Endothelial cell of umbilical vein (primary cell): ENCODE results near the gene WDR18. TPM values are rescaled to one million over a fixed set of nuclear protein-coding genes. Genes with fewer than 3 reads are reported as not detected.

Source experiments
- BruUV-seq: library from RNA; stranded (reverse); fragments of 400-500 nt; replicated peaks from 2 replicates; lab custom pipeline; 2021; lab: Mats Ljungman, UMichigan
- CTCF ChIA-PET: fragments of 300-600, 350-600 bp; sonication (Branson Sonifier 250); formaldehyde crosslinking; loops from one replicate; lab custom pipeline; 2021; ENCODE audit warnings: antibody characterized with exemption, inconsistent platforms; lab: Charles Lee
- POLR2A ChIA-PET: fragments of 300-600, 350-600 bp; sonication (Branson Sonifier 250); formaldehyde crosslinking; loops from one replicate; lab custom pipeline; 2021; ENCODE audit warnings: antibody characterized with exemption, inconsistent platforms; lab: Charles Lee
- DNase-seq: peaks from one replicate; pipeline ENCODE4 v3.0.0-alpha.2; 2011; ENCODE audit warnings: low read depth, low spot score
- FAIRE-seq: peaks from 2 replicates; lab custom pipeline; 2011; peaks lifted over from hg19 to GRCh38; lab: Jason Lieb, UNC
- H2AFZ ChIP-seq: 2 replicates; pipeline ENCODE4 v1.6.0; 2012; ENCODE audit warnings: low read depth, low read length, control low read depth, inconsistent platforms
- H3K27ac ChIP-seq: 2 replicates; pipeline ENCODE4 v1.5.1; 2011; ENCODE audit warnings: low read depth, mild to moderate bottlenecking, control low read depth, low read length, moderate library complexity; ENCODE audit not compliant: insufficient read depth
- H3K27me3 ChIP-seq, 2 experiments: 2 replicates each; pipeline versions ENCODE4 v1.6.0 to v1.6.1; 2011; ENCODE audit warnings: low read length in 2 of 2, mixed read lengths in 1 of 2; ENCODE audit not compliant: control insufficient read depth in 2 of 2, insufficient read depth in 2 of 2
- H3K36me3 ChIP-seq, 2 experiments: 2 replicates in 1 of 2; 3 replicates in 1 of 2; pipeline ENCODE4 v1.5.1; 2011; ENCODE audit warnings: low read length in 2 of 2, mild to moderate bottlenecking in 1 of 2, moderate library complexity in 1 of 2; ENCODE audit not compliant: control insufficient read depth in 2 of 2, insufficient read depth in 2 of 2; ENCODE audit errors: extremely low read depth in 1 of 2
- H3K4me1 ChIP-seq: 3 replicates; pipeline ENCODE4 v1.5.1; 2011; ENCODE audit warnings: mild to moderate bottlenecking, low read length; ENCODE audit not compliant: control insufficient read depth, insufficient read depth; ENCODE audit errors: extremely low read depth
- H3K4me2 ChIP-seq: 2 replicates; pipeline ENCODE4 v1.6.1; 2011; ENCODE audit warnings: low read length, control low read depth, mixed read lengths; ENCODE audit not compliant: insufficient read depth
- H3K4me3 ChIP-seq, 3 experiments: fragments of 200-600 bp in 1 of 3; sonication (generic), shearing (Covaris generic) in 1 of 3; replicated peaks in 1 of 3; 2 replicates each; pipeline ENCODE4 v1.5.1; 2011 to 2016; ENCODE audit warnings: control low read depth in 3 of 3, low read length in 3 of 3, mild to moderate bottlenecking in 2 of 3, inconsistent platforms in 1 of 3, low read depth in 1 of 3, moderate library complexity in 1 of 3; ENCODE audit not compliant: insufficient read depth in 1 of 3
- H3K79me2 ChIP-seq: 2 replicates; pipeline ENCODE4 v1.6.0; 2012; ENCODE audit warnings: low read length, inconsistent platforms; ENCODE audit not compliant: control insufficient read depth, insufficient read depth
- H3K9ac ChIP-seq: replicated peaks from 2 replicates; pipeline ENCODE3; 2011; ENCODE audit warnings: low read length, control low read depth; ENCODE audit not compliant: insufficient read depth; ENCODE audit errors: extremely low read depth
- H3K9me1 ChIP-seq: replicated peaks from 3 replicates; pipeline ENCODE4 v1.6.0; 2011; ENCODE audit warnings: mild to moderate bottlenecking, low read length; ENCODE audit not compliant: control insufficient read depth, insufficient read depth; ENCODE audit errors: extremely low read depth
- H3K9me3 ChIP-seq: replicated peaks from 2 replicates; pipeline ENCODE4 v1.5.1; 2012; ENCODE audit warnings: low read length, inconsistent platforms; ENCODE audit not compliant: control insufficient read depth, insufficient read depth
- H4K20me1 ChIP-seq: replicated peaks from 2 replicates; pipeline ENCODE3; 2011; ENCODE audit warnings: mild to moderate bottlenecking, low read length; ENCODE audit not compliant: control insufficient read depth, insufficient read depth; ENCODE audit errors: extremely low read depth
- EZH2 ChIP-seq: IDR thresholded peaks from 2 replicates; pipeline ENCODE4 v1.6.1; 2012; ENCODE audit warnings: borderline replicate concordance, low read depth, mild to moderate bottlenecking, moderate library complexity, low read length, inconsistent platforms; ENCODE audit not compliant: severe bottlenecking
- FOS ChIP-seq: IDR thresholded peaks from 2 replicates; pipeline ENCODE4 v1.6.1; 2011; ENCODE audit warnings: mild to moderate bottlenecking, low read length, moderate library complexity, borderline replicate concordance; ENCODE audit not compliant: insufficient read depth
- GATA2 ChIP-seq: IDR thresholded peaks from 2 replicates; pipeline ENCODE4 v1.7.0; 2011; ENCODE audit warnings: low read depth, mild to moderate bottlenecking, moderate library complexity, mixed read lengths, low read length; ENCODE audit not compliant: insufficient read length, insufficient read depth
- JUN ChIP-seq: IDR thresholded peaks from 2 replicates; pipeline ENCODE4 v1.6.1; 2011; ENCODE audit warnings: borderline replicate concordance, low read depth; ENCODE audit not compliant: insufficient read length, insufficient read depth
- MYC ChIP-seq: IDR thresholded peaks from one replicate; pipeline ENCODE4 v1.6.1; 2011; ENCODE audit warnings: mild to moderate bottlenecking, low read depth, low read length
- POLR2A ChIP-seq: IDR thresholded peaks from 2 replicates; pipeline ENCODE4 v1.6.1; 2012; ENCODE audit warnings: low read depth, mild to moderate bottlenecking, control low read depth, low read length
- POLR2AphosphoS5 ChIP-seq: IDR thresholded peaks from 2 replicates; pipeline ENCODE4 v1.6.1; 2012; ENCODE audit warnings: low read depth, mild to moderate bottlenecking, control low read depth, low read length, moderate library complexity; ENCODE audit not compliant: insufficient read depth
- dilution Hi-C: fragments of 300-500 bp; cut with MboI; formaldehyde crosslinking; loops from one replicate; pipeline ENCODE4 v1.15.0; 2019; ENCODE audit warnings: low sequenced_read_pairs; ENCODE audit not compliant: extremely low pct_ligation_motif_present
- intact Hi-C: fragments of 100-400 bp; cut with micrococcal nuclease; formaldehyde crosslinking; loops from one replicate; pipeline ENCODE4 v1.10.0; 2022
- polyA plus RNA-seq, 4 experiments: library from polyadenylated mRNA; depleted of rRNA in 3 of 4; stranded (reverse) in 3 of 4; unstranded in 1 of 4; fragments of >200 nt; gene quantifications; 2 replicates each; pipeline versions ENCODE4 v1.2.1 to v1.2.3, GENCODE V29; 2011 to 2012; ENCODE audit warnings: missing spikeins in 1 of 4
- total RNA-seq: library from RNA; stranded (reverse); gene quantifications from 2 replicates; pipeline ENCODE4 v1.2.3, GENCODE V29; 2021
- TF ChIP-seq, protein P1 (sequence below): IDR thresholded peaks from 2 replicates; pipeline ENCODE4 v1.6.1; 2011; ENCODE audit not compliant: insufficient read depth, insufficient read length
- TF ChIP-seq, protein P2 (sequence below), 2 donors: IDR thresholded peaks; 1 replicate in 1 of 2; 2 replicates in 1 of 2; pipeline ENCODE4 v1.5.1; 2011; ENCODE audit warnings: low read length in 2 of 2, mild to moderate bottlenecking in 2 of 2, moderate library complexity in 2 of 2, control low read depth in 1 of 2, inconsistent platforms in 1 of 2, low read depth in 1 of 2; ENCODE audit not compliant: insufficient read depth in 1 of 2; ENCODE audit errors: extremely low read depth in 1 of 2

WDR18 gene
- total and polyA plus RNA-seq, 2 donors (not counting 3 experiments of a cell fraction or from before 2014, with no cell fraction given) = 54.8 to 102 TPM

DNA sequence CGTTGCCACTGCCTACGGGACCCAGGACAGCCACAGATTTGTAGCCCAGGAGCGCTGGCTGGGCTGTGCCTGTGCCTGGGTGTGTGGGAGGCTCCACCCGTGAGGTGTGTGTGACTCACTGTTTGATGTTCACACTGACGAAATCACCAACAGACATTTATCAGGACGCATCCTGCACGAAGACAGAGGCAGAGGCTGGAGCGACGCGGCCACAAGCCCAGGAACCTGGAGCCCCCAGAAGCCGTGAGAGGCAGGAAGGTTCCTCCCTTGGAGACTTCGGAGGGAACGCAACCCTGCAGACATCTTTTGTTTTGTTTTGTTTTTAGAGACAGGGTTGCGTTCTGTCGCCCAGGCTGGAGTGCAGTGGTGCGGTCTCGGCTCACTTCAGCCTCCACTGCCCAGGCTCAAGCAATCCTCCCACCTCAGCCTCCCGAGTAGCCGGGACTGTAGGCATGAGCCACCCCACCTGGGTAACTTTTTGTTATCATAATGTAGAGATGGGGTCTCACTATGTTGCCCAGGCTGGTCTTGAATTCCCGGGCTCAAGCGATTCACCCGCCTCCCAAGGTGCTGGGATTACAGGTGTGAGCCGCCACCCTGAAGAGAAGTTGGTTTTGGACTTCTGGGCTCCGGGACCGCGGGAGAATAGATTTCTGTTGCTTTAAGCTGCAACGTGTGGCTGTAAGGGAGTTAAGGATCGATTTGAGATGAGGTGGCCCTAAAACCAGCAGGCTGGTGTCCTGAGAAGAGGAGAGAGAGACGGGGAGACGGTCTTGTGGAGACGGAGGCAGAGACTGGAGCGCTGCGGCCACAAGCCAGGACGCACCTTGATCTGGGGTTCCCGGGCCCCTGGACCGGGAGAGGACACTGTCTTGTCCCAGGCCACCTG is 24.9 kb upstream of the WDR18 start:
- Histone ChIP-seq H2AFZ (no peak overlapping the region), H3K36me3 (no peaks in the 10 kb centered on the region), H3K9me3 (no peaks in the 10 kb centered on the region), H3K79me2 (no peaks in the 10 kb centered on the region), H3K4me3 (no peak overlapping the region), H3K9ac (no peak overlapping the region), H3K27ac (no peak overlapping the region), H3K4me2 (no peak overlapping the region), H4K20me1 (no peaks in the 10 kb centered on the region), H3K9me1 (no peaks in the 10 kb centered on the region), H3K4me1 (no peaks in the 10 kb centered on the region), H3K27me3 (no peaks in the 10 kb centered on the region)
- TF ChIP-seq FOS = no peak
- DNase-seq (no peak), FAIRE-seq (no peak)
- POLR2A ChIA-PET = no interaction called here
- dilution Hi-C loops (no loop called here), intact Hi-C loops (no loop called here)
- BruUV-seq = no TSS peak
- CTCF ChIA-PET = interaction anchor here (0.8 kb wide), 2 partner anchors 13 to 36 kb away, joined by 3 read pairs; no protein-coding TSS in a partner anchor

DNA sequence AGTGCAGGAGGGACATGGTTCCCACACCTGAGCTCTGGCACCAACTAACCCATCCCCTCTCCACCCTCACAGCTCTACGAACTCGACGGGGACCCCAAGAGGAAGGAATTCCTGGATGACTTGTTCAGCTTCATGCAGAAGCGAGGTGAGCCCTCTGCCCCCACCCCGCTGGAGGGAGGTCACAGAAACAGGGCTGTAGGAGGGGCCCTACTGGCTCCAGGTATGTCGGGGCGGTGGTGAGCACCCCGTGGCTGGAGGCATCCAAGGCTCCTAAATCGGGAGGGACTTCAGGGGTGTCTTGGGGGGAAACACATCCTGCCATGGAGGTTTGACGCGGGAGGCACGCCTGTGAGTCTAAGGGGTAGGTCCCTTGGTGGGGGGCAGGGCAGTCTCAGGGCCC is 24.1 kb upstream of the WDR18 start:
- H3K4me3 ChIP-seq = no peak overlapping the region
- TF ChIP-seq, protein P1, sequence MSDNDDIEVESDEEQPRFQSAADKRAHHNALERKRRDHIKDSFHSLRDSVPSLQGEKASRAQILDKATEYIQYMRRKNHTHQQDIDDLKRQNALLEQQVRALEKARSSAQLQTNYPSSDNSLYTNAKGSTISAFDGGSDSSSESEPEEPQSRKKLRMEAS = no peak
- no peak for TF ChIP-seq FOS
- no peak for TF ChIP-seq JUN
- TF ChIP-seq POLR2AphosphoS5 = no peak
- TF ChIP-seq, protein P2, sequence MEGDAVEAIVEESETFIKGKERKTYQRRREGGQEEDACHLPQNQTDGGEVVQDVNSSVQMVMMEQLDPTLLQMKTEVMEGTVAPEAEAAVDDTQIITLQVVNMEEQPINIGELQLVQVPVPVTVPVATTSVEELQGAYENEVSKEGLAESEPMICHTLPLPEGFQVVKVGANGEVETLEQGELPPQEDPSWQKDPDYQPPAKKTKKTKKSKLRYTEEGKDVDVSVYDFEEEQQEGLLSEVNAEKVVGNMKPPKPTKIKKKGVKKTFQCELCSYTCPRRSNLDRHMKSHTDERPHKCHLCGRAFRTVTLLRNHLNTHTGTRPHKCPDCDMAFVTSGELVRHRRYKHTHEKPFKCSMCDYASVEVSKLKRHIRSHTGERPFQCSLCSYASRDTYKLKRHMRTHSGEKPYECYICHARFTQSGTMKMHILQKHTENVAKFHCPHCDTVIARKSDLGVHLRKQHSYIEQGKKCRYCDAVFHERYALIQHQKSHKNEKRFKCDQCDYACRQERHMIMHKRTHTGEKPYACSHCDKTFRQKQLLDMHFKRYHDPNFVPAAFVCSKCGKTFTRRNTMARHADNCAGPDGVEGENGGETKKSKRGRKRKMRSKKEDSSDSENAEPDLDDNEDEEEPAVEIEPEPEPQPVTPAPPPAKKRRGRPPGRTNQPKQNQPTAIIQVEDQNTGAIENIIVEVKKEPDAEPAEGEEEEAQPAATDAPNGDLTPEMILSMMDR (IDR thresholded peaks at IDR 0.05; ENCODE audit: extremely low read depth in 1 of 2, insufficient read depth in 1 of 2, low read depth in 1 of 2, low read length in 2 of 2) = no peak
- TF ChIP-seq GATA2 = no peak
- TF ChIP-seq MYC = no peak
- no peak for TF ChIP-seq EZH2
- no peak for TF ChIP-seq POLR2A
- no peak overlapping the region for H3K27ac ChIP-seq
- no peak overlapping the region for H3K9ac ChIP-seq
- no peak overlapping the region for H3K4me2 ChIP-seq
- FAIRE-seq (no peak), DNase-seq (no peak)
- peaks cover 2% of the 10 kb centered on the region in 2 experiments for H3K36me3 ChIP-seq
- no peaks in the 10 kb centered on the region for H4K20me1 ChIP-seq
- BruUV-seq = no TSS peak
- no peaks in the 10 kb centered on the region for H3K27me3 ChIP-seq
- H3K79me2 ChIP-seq = no peaks in the 10 kb centered on the region
- no peaks in the 10 kb centered on the region for H3K9me1 ChIP-seq
- no peak overlapping the region for H2AFZ ChIP-seq
- no peaks in the 10 kb centered on the region for H3K9me3 ChIP-seq
- POLR2A ChIA-PET = no interaction called here
- intact Hi-C loops = no loop called here
- CTCF ChIA-PET = interaction anchor here (0.8 kb wide), 2 partner anchors 12 to 37 kb away, joined by 3 read pairs; no protein-coding TSS in a partner anchor
- dilution Hi-C loops = no loop called here
- H3K4me1 ChIP-seq = no peaks in the 10 kb centered on the region
